ENCODE results near the gene LSM2. TPM values are rescaled to one million over a fixed set of nuclear protein-coding genes. Genes with fewer than 3 reads are reported as not detected.

LSM2 gene
- total RNA-seq, 4 donors from 2014 or later, result 27.1 to 70.8 (median 36.6) TPM

- Histone ChIP-seq H3K36me3 (no peaks in the 10 kb centered on the region), H3K4me1 (peaks cover 11 to 62% (median 34%) of the 10 kb centered on the region in 3 donors), H3K27me3 (no peaks in the 10 kb centered on the region), H3K27ac (peak overlapping the region; percentile 64 to 98 (median 94)), H3K4me3 (peak overlapping the region; percentile 45 to 80 (median 66)), H3K9me3 (no peaks in the 10 kb centered on the region)
- no peak for TF ChIP-seq CTCF (IDR thresholded peaks at IDR 0.05)
- no peak for TF ChIP-seq POLR2A (IDR thresholded peaks at IDR 0.05)
- 22 to 24% methylated on average over 5 to 6 of the region's 6 CpGs for WGBS, 2 donors
- no peak for DNase-seq
- intact Hi-C loops (cut with DNase I), result loop anchor here (10.0 kb wide), 2 partner anchors 96 to 146 kb away; partner anchors contain the start of genes CLIC1 and LY6G5C
These were observed 24.1 kb upstream of the LSM2 start for GRCh38 chr6:31830886-31831335.

- intact Hi-C loops (cut with DNase I), result loop anchor here (10.0 kb wide), 2 partner anchors 95 to 145 kb away; partner anchors contain the start of genes CLIC1 and LY6G5C
- no peaks in the 10 kb centered on the region for H3K27me3 ChIP-seq
- WGBS, 2 donors, result 0% methylated on average over 13 to 15 of the region's 15 CpGs
- peak overlapping the region; percentile 45 to 80 (median 66) for H3K4me3 ChIP-seq
- H3K4me1 ChIP-seq, result peaks cover 11 to 65% (median 40%) of the 10 kb centered on the region in 3 donors
- DNase-seq, result no peak
- no peaks in the 10 kb centered on the region for H3K9me3 ChIP-seq
- peak overlapping the region; percentile 64 to 98 (median 94) for H3K27ac ChIP-seq
- TF ChIP-seq CTCF (IDR thresholded peaks at IDR 0.05) (peak in 5 of 6 experiments; percentile 20 to 50 (median 31)), POLR2A (IDR thresholded peaks at IDR 0.05) (no peak)
- no peaks in the 10 kb centered on the region for H3K36me3 ChIP-seq
These were observed 23.0 kb upstream of the LSM2 start for GRCh38 chr6:31829633-31830283.

DNA sequence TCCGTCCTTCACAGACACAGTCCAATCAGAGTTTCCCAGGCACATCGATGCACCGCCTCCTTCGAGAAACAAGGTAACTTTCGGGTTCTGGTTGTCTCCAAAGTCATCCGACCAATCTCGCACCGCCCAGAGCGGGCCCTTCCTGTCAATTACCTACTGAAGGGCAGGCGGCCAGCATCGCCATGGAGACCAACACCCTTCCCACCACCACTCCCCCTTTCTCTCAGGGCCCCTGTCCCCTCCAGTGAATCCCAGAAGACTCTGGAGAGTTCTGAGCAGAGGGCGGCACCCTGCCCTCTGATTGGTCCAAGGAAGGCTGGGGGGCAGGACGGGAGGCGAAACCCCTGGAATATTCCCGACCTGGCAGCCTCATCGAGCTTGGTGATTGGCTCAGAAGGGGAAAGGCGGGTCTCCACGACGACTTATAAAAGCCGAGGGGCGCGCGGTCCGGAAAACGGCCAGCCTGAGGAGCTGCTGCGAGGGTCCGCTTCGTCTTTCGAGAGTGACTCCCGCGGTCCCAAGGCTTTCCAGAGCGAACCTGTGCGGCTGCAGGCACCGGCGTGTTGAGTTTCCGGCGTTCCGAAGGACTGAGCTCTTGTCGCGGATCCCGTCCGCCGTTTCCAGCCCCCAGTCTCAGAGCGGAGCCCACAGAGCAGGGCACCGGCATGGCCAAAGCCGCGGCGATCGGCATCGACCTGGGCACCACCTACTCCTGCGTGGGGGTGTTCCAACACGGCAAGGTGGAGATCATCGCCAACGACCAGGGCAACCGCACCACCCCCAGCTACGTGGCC lies 20.7 kb upstream of the LSM2 start, which contains the start of gene HSPA1B:
TSS of gene HSPA1B (plus strand) at position 453 of the 794 bp plus-strand sequence. CDS start at position 666, 213 bp downstream.
- Histone ChIP-seq H3K4me3 (peak within 1 kb of the TSS; percentile 60 to 87 (median 64)), H3K27me3 (no peaks in the 10 kb centered on the region), H3K27ac (peak within 1 kb of the TSS; percentile 88 to 100 (median 97)), H3K4me1 (peaks cover 22 to 70% (median 53%) of the 10 kb centered on the region in 3 donors), H3K36me3 (no peaks in the 10 kb centered on the region), H3K9me3 (no peaks in the 10 kb centered on the region)
- 1 to 2% methylated on average over 15 to 16 of the region's 56 CpGs for WGBS, 2 donors
- TF ChIP-seq POLR2A (IDR thresholded peaks at IDR 0.05) (peak in 3 of 4 donors; percentile 100), CTCF (IDR thresholded peaks at IDR 0.05) (peak in 3 of 6 experiments; percentile 16 to 39 (median 18))
- intact Hi-C loops (cut with DNase I), result no loop called here
- peak; percentile 92 for DNase-seq

- Histone ChIP-seq H3K27ac (peak overlapping the region; percentile 88 to 100 (median 97)), H3K9me3 (no peaks in the 10 kb centered on the region), H3K27me3 (no peaks in the 10 kb centered on the region), H3K4me1 (peaks cover 22 to 67% (median 50%) of the 10 kb centered on the region in 3 donors), H3K4me3 (peak overlapping the region; percentile 60 to 87 (median 64)), H3K36me3 (no peaks in the 10 kb centered on the region)
- 0 to 2% methylated on average over 12 to 13 of the region's 13 CpGs for WGBS, 2 donors
- TF ChIP-seq POLR2A (IDR thresholded peaks at IDR 0.05) (peak in 2 of 4 donors; percentile 15 to 44), CTCF (IDR thresholded peaks at IDR 0.05) (no peak)
- DNase-seq, result no peak
- intact Hi-C loops (cut with DNase I), result no loop called here
These were observed 20.1 kb upstream of the LSM2 start for GRCh38 chr6:31826793-31827285.
